Peyer's patch (tissue), 4 donors: ENCODE data around the gene AEN.

Experiments used
- CTCF ChIP-seq, 6 experiments: fragments of 450-650 bp in 4 of 6; fragments of 200-600 bp in 2 of 6; sonication (generic) in 1 of 6; IDR thresholded peaks; one replicate each; pipeline ENCODE4 v1.5.1; 2017 to 2019; ENCODE audit warnings: antibody characterized with exemption in 6 of 6, mild to moderate bottlenecking in 3 of 6, moderate library complexity in 1 of 6
- POLR2A ChIP-seq, 2 donors: fragments of 450-650 bp; IDR thresholded peaks; one replicate each; pipeline ENCODE4 v1.5.1; 2017; ENCODE audit warnings: antibody characterized with exemption in 2 of 2, mild to moderate bottlenecking in 2 of 2, moderate library complexity in 2 of 2

GRCh38 chr15:88644741-88645140 lies 23.6 kb downstream of the AEN start:
- no peak for TF ChIP-seq CTCF (IDR thresholded peaks at IDR 0.05)
- TF ChIP-seq POLR2A (IDR thresholded peaks at IDR 0.05): no peak
